ENCODE measurements around the gene KCNIP1.

KCNIP1 gene

GRCh38 chr5:170614720-170615119, 110.9 kb downstream of the KCNIP1 start:
- Histone ChIP-seq H3K9ac (ENCODE audit: low read depth, low read length, poor library complexity) (no peak overlapping the region), H2BK12ac (ENCODE audit: low read length) (no peak overlapping the region), H3K4me2 (ENCODE audit: insufficient read depth, low read length, poor library complexity, severe bottlenecking) (no peak overlapping the region), H4K91ac (ENCODE audit: low read depth, low read length, poor library complexity) (no peak overlapping the region), H2BK15ac (ENCODE audit: low read length) (no peak overlapping the region), H3K79me1 (ENCODE audit: low read depth, low read length) (no peaks in the 10 kb centered on the region), H4K8ac (ENCODE audit: low read depth, low read length) (no peak overlapping the region), H2BK5ac (ENCODE audit: low read length) (no peak overlapping the region), H2AK5ac (ENCODE audit: low read depth, low read length) (no peak overlapping the region), H2AFZ (ENCODE audit: low read length) (no peak overlapping the region), H3K4me3 (ENCODE audit: low read length in 2 of 2) (no peak overlapping the region), H3K36me3 (replicated peaks in 1 of 2; ENCODE audit: control insufficient read depth in 2 of 2, insufficient read depth in 2 of 2, low read length in 2 of 2) (no peaks in the 10 kb centered on the region), H3K4me1 (ENCODE audit: control insufficient read depth in 2 of 2, insufficient read depth in 1 of 2, low read depth in 1 of 2, low read length in 2 of 2) (peaks cover 0 to 20% of the 10 kb centered on the region in 2 donors), H3K9me3 (replicated peaks in 1 of 2; ENCODE audit: control insufficient read depth in 2 of 2, insufficient read depth in 1 of 2, low read depth in 1 of 2, low read length in 2 of 2) (no peaks in the 10 kb centered on the region), H3K27me3 (ENCODE audit: control insufficient read depth in 3 of 3, insufficient read depth in 3 of 3, low read depth in 1 of 3, low read length in 3 of 3) (peaks cover 0 to 6% (median 0%) of the 10 kb centered on the region in 3 experiments), H3K14ac (ENCODE audit: low read length) (no peak overlapping the region), H3K4ac (ENCODE audit: low read length) (no peak overlapping the region), H3K27ac (replicated peaks; ENCODE audit: low read length) (no peak overlapping the region), H3K18ac (ENCODE audit: low read length) (no peak overlapping the region), H2BK120ac (ENCODE audit: low read depth, low read length) (no peak overlapping the region), H3K23ac (ENCODE audit: low read depth, low read length, poor library complexity) (no peak overlapping the region)
- WGBS, 2 donors (ENCODE audit: extremely low coverage in 2 of 2, insufficient read length in 2 of 2, insufficient replicate concordance in 1 of 2) = no CpG with 5 or more reads among the region's 7 CpGs
- no peak for DNase-seq (ENCODE audit: low spot score)

GRCh38 chr5:170617533-170618490, 114.0 kb downstream of the KCNIP1 start:
- Histone ChIP-seq H3K4me2 (ENCODE audit: insufficient read depth, low read length, poor library complexity, severe bottlenecking) (no peak overlapping the region), H2AFZ (ENCODE audit: low read length) (no peak overlapping the region), H3K4ac (ENCODE audit: low read length) (no peak overlapping the region), H3K4me1 (ENCODE audit: control insufficient read depth in 2 of 2, insufficient read depth in 1 of 2, low read depth in 1 of 2, low read length in 2 of 2) (peaks cover 0 to 11% of the 10 kb centered on the region in 2 donors), H3K14ac (ENCODE audit: low read length) (no peak overlapping the region), H2BK12ac (ENCODE audit: low read length) (no peak overlapping the region), H2BK120ac (ENCODE audit: low read depth, low read length) (no peak overlapping the region), H3K9ac (ENCODE audit: low read depth, low read length, poor library complexity) (no peak overlapping the region), H3K4me3 (ENCODE audit: low read length in 2 of 2) (no peak overlapping the region), H3K18ac (ENCODE audit: low read length) (peak overlapping the region; percentile 12), H3K79me1 (ENCODE audit: low read depth, low read length) (no peaks in the 10 kb centered on the region), H3K36me3 (replicated peaks in 1 of 2; ENCODE audit: control insufficient read depth in 2 of 2, insufficient read depth in 2 of 2, low read length in 2 of 2) (no peaks in the 10 kb centered on the region), H4K8ac (ENCODE audit: low read depth, low read length) (no peak overlapping the region), H4K91ac (ENCODE audit: low read depth, low read length, poor library complexity) (no peak overlapping the region), H3K27me3 (ENCODE audit: control insufficient read depth in 3 of 3, insufficient read depth in 3 of 3, low read depth in 1 of 3, low read length in 3 of 3) (peaks cover 0 to 6% (median 0%) of the 10 kb centered on the region in 3 experiments), H3K9me3 (replicated peaks in 1 of 2; ENCODE audit: control insufficient read depth in 2 of 2, insufficient read depth in 1 of 2, low read depth in 1 of 2, low read length in 2 of 2) (no peaks in the 10 kb centered on the region), H2BK15ac (ENCODE audit: low read length) (no peak overlapping the region), H3K27ac (replicated peaks; ENCODE audit: low read length) (no peak overlapping the region), H3K23ac (ENCODE audit: low read depth, low read length, poor library complexity) (no peak overlapping the region), H2AK5ac (ENCODE audit: low read depth, low read length) (no peak overlapping the region), H2BK5ac (ENCODE audit: low read length) (no peak overlapping the region)
- WGBS, 2 donors (ENCODE audit: extremely low coverage in 2 of 2, insufficient read length in 2 of 2, insufficient replicate concordance in 1 of 2) = no CpG with 5 or more reads among the region's 7 CpGs
- no peak for DNase-seq (ENCODE audit: low spot score)

- Histone ChIP-seq H3K27ac (replicated peaks; ENCODE audit: low read length) (no peak overlapping the region), H3K4me2 (ENCODE audit: insufficient read depth, low read length, poor library complexity, severe bottlenecking) (no peak overlapping the region), H3K23ac (ENCODE audit: low read depth, low read length, poor library complexity) (no peak overlapping the region), H3K4me1 (ENCODE audit: control insufficient read depth in 2 of 2, insufficient read depth in 1 of 2, low read depth in 1 of 2, low read length in 2 of 2) (peaks cover 0 to 5% of the 10 kb centered on the region in 2 donors), H2BK15ac (ENCODE audit: low read length) (no peak overlapping the region), H4K8ac (ENCODE audit: low read depth, low read length) (no peak overlapping the region), H3K18ac (ENCODE audit: low read length) (no peak overlapping the region), H2BK12ac (ENCODE audit: low read length) (no peak overlapping the region), H3K79me1 (ENCODE audit: low read depth, low read length) (no peaks in the 10 kb centered on the region), H3K4ac (ENCODE audit: low read length) (no peak overlapping the region), H3K9ac (ENCODE audit: low read depth, low read length, poor library complexity) (no peak overlapping the region), H2AK5ac (ENCODE audit: low read depth, low read length) (no peak overlapping the region), H3K4me3 (ENCODE audit: low read length in 2 of 2) (no peak overlapping the region), H3K14ac (ENCODE audit: low read length) (no peak overlapping the region), H2BK120ac (ENCODE audit: low read depth, low read length) (no peak overlapping the region), H3K36me3 (replicated peaks in 1 of 2; ENCODE audit: control insufficient read depth in 2 of 2, insufficient read depth in 2 of 2, low read length in 2 of 2) (no peaks in the 10 kb centered on the region), H2BK5ac (ENCODE audit: low read length) (no peak overlapping the region), H3K27me3 (ENCODE audit: control insufficient read depth in 3 of 3, insufficient read depth in 3 of 3, low read depth in 1 of 3, low read length in 3 of 3) (no peaks in the 10 kb centered on the region), H3K9me3 (replicated peaks in 1 of 2; ENCODE audit: control insufficient read depth in 2 of 2, insufficient read depth in 1 of 2, low read depth in 1 of 2, low read length in 2 of 2) (no peaks in the 10 kb centered on the region), H2AFZ (ENCODE audit: low read length) (no peak overlapping the region), H4K91ac (ENCODE audit: low read depth, low read length, poor library complexity) (no peak overlapping the region)
- DNase-seq (ENCODE audit: low spot score) = no peak
- WGBS, 2 donors (ENCODE audit: extremely low coverage in 2 of 2, insufficient read length in 2 of 2, insufficient replicate concordance in 1 of 2) = no CpG with 5 or more reads among the region's 1 CpG
Measured at GRCh38 chr5:170619869-170620268, 116.0 kb downstream of the KCNIP1 start.

GRCh38 chr5:170622933-170623332, 119.1 kb downstream of the KCNIP1 start:
- H2BK12ac ChIP-seq (ENCODE audit: low read length) = no peak overlapping the region
- peaks cover 0 to 3% (median 0%) of the 10 kb centered on the region in 3 experiments for H3K27me3 ChIP-seq (ENCODE audit: control insufficient read depth in 3 of 3, insufficient read depth in 3 of 3, low read depth in 1 of 3, low read length in 3 of 3)
- H3K79me1 ChIP-seq (ENCODE audit: low read depth, low read length) = no peaks in the 10 kb centered on the region
- H3K27ac ChIP-seq (replicated peaks; ENCODE audit: low read length) = no peak overlapping the region
- H3K18ac ChIP-seq (ENCODE audit: low read length) = no peak overlapping the region
- H2BK15ac ChIP-seq (ENCODE audit: low read length) = no peak overlapping the region
- no peaks in the 10 kb centered on the region for H3K9me3 ChIP-seq (replicated peaks in 1 of 2; ENCODE audit: control insufficient read depth in 2 of 2, insufficient read depth in 1 of 2, low read depth in 1 of 2, low read length in 2 of 2)
- no peak overlapping the region for H3K4me2 ChIP-seq (ENCODE audit: insufficient read depth, low read length, poor library complexity, severe bottlenecking)
- no peak overlapping the region for H3K23ac ChIP-seq (ENCODE audit: low read depth, low read length, poor library complexity)
- no CpG with 5 or more reads among the region's 16 CpGs for WGBS, 2 donors (ENCODE audit: extremely low coverage in 2 of 2, insufficient read length in 2 of 2, insufficient replicate concordance in 1 of 2)
- no peaks in the 10 kb centered on the region for H3K36me3 ChIP-seq (replicated peaks in 1 of 2; ENCODE audit: control insufficient read depth in 2 of 2, insufficient read depth in 2 of 2, low read length in 2 of 2)
- H2BK5ac ChIP-seq (ENCODE audit: low read length) = no peak overlapping the region
- H3K4me1 ChIP-seq (ENCODE audit: control insufficient read depth in 2 of 2, insufficient read depth in 1 of 2, low read depth in 1 of 2, low read length in 2 of 2) = peaks cover 0 to 6% of the 10 kb centered on the region in 2 donors
- H2AK5ac ChIP-seq (ENCODE audit: low read depth, low read length) = no peak overlapping the region
- no peak overlapping the region for H2AFZ ChIP-seq (ENCODE audit: low read length)
- H3K14ac ChIP-seq (ENCODE audit: low read length) = no peak overlapping the region
- DNase-seq (ENCODE audit: low spot score) = no peak
- no peak overlapping the region for H3K4me3 ChIP-seq (ENCODE audit: low read length in 2 of 2)
- no peak overlapping the region for H3K4ac ChIP-seq (ENCODE audit: low read length)
- H4K8ac ChIP-seq (ENCODE audit: low read depth, low read length) = no peak overlapping the region
- no peak overlapping the region for H2BK120ac ChIP-seq (ENCODE audit: low read depth, low read length)
- H4K91ac ChIP-seq (ENCODE audit: low read depth, low read length, poor library complexity) = no peak overlapping the region
- no peak overlapping the region for H3K9ac ChIP-seq (ENCODE audit: low read depth, low read length, poor library complexity)

Data from neuronal stem cell (in vitro differentiated cells).